Spleen (tissue), 7 donors: Measurements from ENCODE around the gene TMEM117.

Source experiments
- POLR2A ChIP-seq, 3 donors: fragments of 450-650 bp; IDR thresholded peaks; one replicate each; pipeline ENCODE4 v1.5.1; 2017; ENCODE audit warnings: antibody characterized with exemption in 3 of 3, mild to moderate bottlenecking in 1 of 3
- POLR2AphosphoS5 ChIP-seq, 3 donors: sonication (generic); formaldehyde crosslinking; IDR thresholded peaks; one replicate each; pipeline ENCODE4 v1.5.1; 2017; ENCODE audit warnings: antibody characterized with exemption in 3 of 3
- TF ChIP-seq, protein P1 (sequence below), 11 experiments: fragments of 200-600 bp in 7 of 11; fragments of 450-650 bp in 4 of 11; sonication (generic) in 4 of 11; IDR thresholded peaks in 8 of 11; conservative IDR thresholded peaks in 3 of 11; 1 replicate in 7 of 11; 2 replicates in 4 of 11; pipeline versions ENCODE4 v1.4.0 to v1.8.0; 2016 to 2021; ENCODE audit warnings: antibody characterized with exemption in 11 of 11, inconsistent platforms in 4 of 11, mild to moderate bottlenecking in 1 of 11
- donor health status: DM: no; HTN: no; CAD: no; lungs with moderate emphysema.
- donor health status: DM: no; HTN: no; CAD: no.
- donor health status: DM: no; HTN: no; CAD: no.

DNA sequence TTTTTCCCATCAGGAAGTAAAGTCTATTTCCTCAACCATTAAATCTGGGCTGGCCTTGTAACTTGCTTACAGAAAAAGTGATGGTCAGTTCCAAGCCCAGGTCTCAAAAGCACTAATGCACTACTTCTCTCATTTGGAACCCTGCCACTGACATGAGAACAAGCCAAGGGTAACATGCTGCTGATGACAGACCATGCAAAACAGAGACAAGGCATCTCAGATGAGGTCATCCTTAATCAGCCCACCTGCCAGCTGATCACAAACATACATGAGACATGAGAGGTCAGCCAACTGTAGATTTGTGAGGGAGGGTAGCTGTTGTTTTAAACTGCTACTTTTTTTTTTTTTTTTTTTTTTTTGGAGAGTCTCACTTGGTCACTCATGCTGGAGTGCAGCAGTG is 45.9 kb upstream of the TMEM117 start:
- TF ChIP-seq, protein P1, sequence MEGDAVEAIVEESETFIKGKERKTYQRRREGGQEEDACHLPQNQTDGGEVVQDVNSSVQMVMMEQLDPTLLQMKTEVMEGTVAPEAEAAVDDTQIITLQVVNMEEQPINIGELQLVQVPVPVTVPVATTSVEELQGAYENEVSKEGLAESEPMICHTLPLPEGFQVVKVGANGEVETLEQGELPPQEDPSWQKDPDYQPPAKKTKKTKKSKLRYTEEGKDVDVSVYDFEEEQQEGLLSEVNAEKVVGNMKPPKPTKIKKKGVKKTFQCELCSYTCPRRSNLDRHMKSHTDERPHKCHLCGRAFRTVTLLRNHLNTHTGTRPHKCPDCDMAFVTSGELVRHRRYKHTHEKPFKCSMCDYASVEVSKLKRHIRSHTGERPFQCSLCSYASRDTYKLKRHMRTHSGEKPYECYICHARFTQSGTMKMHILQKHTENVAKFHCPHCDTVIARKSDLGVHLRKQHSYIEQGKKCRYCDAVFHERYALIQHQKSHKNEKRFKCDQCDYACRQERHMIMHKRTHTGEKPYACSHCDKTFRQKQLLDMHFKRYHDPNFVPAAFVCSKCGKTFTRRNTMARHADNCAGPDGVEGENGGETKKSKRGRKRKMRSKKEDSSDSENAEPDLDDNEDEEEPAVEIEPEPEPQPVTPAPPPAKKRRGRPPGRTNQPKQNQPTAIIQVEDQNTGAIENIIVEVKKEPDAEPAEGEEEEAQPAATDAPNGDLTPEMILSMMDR (IDR thresholded peaks at IDR 0.05 in 8 of 11, conservative IDR thresholded peaks at IDR 0.05 in 3 of 11) = no peak
- TF ChIP-seq POLR2A (IDR thresholded peaks at IDR 0.05) = no peak
- no peak for TF ChIP-seq POLR2AphosphoS5 (IDR thresholded peaks at IDR 0.05)
